Ishikawa (cell line): ENCODE measurements around the gene ZNF670.

Experiments
- FOXM1 ChIP-seq: IDR thresholded peaks from 2 replicates; pipeline ENCODE4 v1.6.1; 2012; ENCODE audit warnings: low read depth, borderline replicate concordance
- NFIC ChIP-seq: IDR thresholded peaks from 2 replicates; pipeline ENCODE4 v1.6.1; 2012
- TAF1 ChIP-seq: IDR thresholded peaks from 2 replicates; pipeline ENCODE4 v1.6.1; 2012; ENCODE audit warnings: low read depth, mild to moderate bottlenecking
- TEAD4 ChIP-seq: IDR thresholded peaks from 2 replicates; pipeline ENCODE4 v1.6.1; 2012
- YY1 ChIP-seq: IDR thresholded peaks from 2 replicates; pipeline ENCODE4 v1.6.1; 2012; ENCODE audit warnings: low read depth
- TF ChIP-seq, protein P1 (sequence below): IDR thresholded peaks from 2 replicates; pipeline ENCODE4 v1.6.1; 2012; ENCODE audit warnings: low read depth, mild to moderate bottlenecking
- TF ChIP-seq, protein P2 (sequence below): IDR thresholded peaks from 2 replicates; pipeline ENCODE4 v1.6.1; 2012
- TF ChIP-seq, protein P3 (sequence below): IDR thresholded peaks from 2 replicates; pipeline ENCODE4 v1.6.1; 2012

DNA sequence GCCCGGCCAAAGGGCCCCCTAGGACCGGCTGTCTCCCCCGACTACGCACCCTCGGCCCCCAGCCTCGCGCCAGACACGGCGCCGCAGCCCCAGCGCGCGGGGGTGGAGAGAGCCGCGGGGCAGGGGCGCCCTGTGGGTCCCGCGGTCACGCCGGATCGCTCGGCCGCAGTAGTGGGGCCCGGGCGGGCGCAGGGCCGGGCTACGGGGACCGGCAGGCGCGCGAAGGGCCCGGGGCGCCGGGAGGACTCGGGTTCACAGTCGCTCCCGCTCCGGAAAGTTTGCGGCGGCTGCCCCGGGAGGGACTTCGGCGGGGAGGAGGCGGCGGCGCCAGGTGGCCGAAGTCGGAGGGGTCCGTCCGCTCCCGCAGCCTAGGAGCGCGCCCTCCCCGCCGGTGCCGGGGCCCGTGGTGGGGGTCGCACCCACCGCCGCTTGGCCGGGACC, 32.7 kb upstream of the ZNF670 start:
- TF ChIP-seq, protein P1, sequence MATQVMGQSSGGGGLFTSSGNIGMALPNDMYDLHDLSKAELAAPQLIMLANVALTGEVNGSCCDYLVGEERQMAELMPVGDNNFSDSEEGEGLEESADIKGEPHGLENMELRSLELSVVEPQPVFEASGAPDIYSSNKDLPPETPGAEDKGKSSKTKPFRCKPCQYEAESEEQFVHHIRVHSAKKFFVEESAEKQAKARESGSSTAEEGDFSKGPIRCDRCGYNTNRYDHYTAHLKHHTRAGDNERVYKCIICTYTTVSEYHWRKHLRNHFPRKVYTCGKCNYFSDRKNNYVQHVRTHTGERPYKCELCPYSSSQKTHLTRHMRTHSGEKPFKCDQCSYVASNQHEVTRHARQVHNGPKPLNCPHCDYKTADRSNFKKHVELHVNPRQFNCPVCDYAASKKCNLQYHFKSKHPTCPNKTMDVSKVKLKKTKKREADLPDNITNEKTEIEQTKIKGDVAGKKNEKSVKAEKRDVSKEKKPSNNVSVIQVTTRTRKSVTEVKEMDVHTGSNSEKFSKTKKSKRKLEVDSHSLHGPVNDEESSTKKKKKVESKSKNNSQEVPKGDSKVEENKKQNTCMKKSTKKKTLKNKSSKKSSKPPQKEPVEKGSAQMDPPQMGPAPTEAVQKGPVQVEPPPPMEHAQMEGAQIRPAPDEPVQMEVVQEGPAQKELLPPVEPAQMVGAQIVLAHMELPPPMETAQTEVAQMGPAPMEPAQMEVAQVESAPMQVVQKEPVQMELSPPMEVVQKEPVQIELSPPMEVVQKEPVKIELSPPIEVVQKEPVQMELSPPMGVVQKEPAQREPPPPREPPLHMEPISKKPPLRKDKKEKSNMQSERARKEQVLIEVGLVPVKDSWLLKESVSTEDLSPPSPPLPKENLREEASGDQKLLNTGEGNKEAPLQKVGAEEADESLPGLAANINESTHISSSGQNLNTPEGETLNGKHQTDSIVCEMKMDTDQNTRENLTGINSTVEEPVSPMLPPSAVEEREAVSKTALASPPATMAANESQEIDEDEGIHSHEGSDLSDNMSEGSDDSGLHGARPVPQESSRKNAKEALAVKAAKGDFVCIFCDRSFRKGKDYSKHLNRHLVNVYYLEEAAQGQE, result no peak
- TF ChIP-seq YY1 (no peak), NFIC (no peak), TAF1 (no peak), TEAD4 (no peak), FOXM1 (no peak)
- TF ChIP-seq, protein P2, sequence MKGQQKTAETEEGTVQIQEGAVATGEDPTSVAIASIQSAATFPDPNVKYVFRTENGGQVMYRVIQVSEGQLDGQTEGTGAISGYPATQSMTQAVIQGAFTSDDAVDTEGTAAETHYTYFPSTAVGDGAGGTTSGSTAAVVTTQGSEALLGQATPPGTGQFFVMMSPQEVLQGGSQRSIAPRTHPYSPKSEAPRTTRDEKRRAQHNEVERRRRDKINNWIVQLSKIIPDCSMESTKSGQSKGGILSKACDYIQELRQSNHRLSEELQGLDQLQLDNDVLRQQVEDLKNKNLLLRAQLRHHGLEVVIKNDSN, result no peak
- TF ChIP-seq, protein P3, sequence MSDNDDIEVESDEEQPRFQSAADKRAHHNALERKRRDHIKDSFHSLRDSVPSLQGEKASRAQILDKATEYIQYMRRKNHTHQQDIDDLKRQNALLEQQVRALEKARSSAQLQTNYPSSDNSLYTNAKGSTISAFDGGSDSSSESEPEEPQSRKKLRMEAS, result no peak; the same call in 1 of the 2 replicates
